Subcutaneous adipose tissue (tissue), 4 donors: ENCODE results near the gene EYS. TPM values are rescaled to one million over a fixed set of nuclear protein-coding genes. Genes with fewer than 3 reads are reported as not detected.

Source experiments
- CTCF ChIP-seq: fragments of 450-650 bp; IDR thresholded peaks from one replicate; pipeline ENCODE4 v1.5.1; 2016; ENCODE audit warnings: low read depth, mild to moderate bottlenecking, control low read depth, antibody characterized with exemption, moderate library complexity
- total RNA-seq, 4 donors: library from RNA; depleted of rRNA; stranded (reverse); fragments of >200 nt; gene quantifications; one replicate each; pipeline ENCODE4 v1.1.0, GENCODE V29; 2016

Gene EYS
- total RNA-seq, 4 donors from 2014 or later = 0.17 to 3.8 (median 0.82) TPM

DNA sequence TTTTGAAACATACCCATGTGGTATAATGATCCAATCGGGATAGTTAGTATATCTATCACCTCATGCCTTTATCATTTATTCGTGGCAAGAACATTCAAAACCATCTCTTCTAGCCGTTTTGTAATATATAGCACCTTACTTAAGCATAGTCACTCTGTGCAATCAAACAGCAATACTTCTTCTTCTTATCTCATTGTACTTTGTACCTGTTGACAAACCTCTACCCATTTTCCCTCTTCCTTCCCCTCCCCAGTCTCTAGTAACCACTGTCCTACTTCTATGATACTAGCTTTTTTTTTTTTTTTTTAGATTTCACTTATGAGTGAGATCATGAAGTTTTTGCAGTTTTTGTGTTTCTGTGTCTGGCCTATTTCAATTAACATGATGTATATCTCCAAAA, 296.7 kb downstream of the EYS start:
- no peak for TF ChIP-seq CTCF

GRCh38 chr6:65402564-65402963, 304.5 kb downstream of the EYS start:
- TF ChIP-seq CTCF = no peak

- TF ChIP-seq CTCF = no peak
These were observed 307.5 kb downstream of the EYS start for GRCh38 chr6:65399355-65400084.

DNA sequence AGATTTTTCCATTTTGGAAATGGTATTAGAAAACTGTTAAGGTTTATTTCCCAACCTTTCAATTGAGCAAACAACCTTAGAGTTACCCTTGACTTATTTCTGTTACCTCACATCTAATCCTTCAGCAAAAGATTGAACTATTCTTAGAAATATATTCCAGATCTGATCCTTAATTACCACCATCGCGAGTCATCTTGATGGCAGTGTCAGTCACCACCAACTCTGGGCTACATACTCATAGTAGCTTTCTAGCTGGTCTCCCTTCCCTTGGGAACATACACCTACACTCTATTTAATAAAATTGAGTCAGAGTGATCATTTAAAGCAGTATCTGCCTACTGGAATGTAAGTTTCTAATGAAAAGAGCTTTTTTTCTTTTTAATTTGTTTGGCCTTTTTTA, 308.2 kb downstream of the EYS start:
- no peak for TF ChIP-seq CTCF

GRCh38 chr6:65350530-65350929, 356.5 kb downstream of the EYS start:
- TF ChIP-seq CTCF = no peak

- no peak for TF ChIP-seq CTCF
These were observed 407.8 kb downstream of the EYS start for GRCh38 chr6:65299236-65299635.

- no peak for TF ChIP-seq CTCF
These were observed 411.2 kb downstream of the EYS start for GRCh38 chr6:65295812-65296211.
